Measurements from ENCODE around the gene VPS4A.
A peak's percentile ranks its signal among the peaks of the same experiment; 100 is the strongest.

The VPS4A gene

DNA sequence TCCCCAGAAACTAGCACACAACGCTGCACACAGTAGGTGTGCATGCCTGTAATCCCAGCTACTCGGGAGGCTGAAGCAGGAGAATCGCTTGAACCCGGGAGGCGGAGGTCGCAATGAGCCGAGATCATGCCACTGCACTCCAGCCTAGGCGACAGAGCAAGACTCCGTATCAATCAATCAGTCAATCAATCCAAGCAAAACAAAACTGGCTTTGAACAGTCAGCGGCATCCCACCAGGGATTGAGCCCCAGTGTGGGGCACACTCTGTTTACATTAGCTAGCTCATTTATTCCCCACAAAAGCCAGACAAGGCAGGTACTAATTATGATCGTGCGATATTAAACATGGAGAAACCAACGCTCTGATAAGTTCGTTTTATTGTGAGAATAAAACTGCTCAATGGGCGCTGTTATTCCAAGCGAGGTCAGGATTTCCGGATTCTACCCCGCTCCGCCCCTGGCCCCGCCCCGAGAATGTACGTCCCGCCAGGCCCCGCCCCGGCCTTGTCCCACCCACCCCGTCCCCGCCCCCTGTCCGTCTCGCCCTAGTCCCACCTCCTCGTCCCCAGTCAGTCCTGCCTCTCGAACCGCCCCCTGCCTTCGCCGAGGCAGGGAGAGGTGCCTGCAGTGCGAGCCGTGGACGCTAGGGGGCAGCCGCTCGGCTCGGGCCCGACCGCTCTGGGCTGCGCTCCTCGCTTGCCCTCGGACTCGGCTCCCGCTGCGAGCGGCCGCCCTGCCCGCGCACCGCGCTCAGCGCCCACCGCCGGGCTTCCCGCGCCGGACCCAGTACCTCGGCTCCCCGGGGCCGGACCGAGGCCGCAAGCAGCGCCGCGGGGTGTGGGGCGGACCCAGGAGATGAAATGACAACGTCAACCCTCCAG, at the start of gene VPS4A:
VPS4A (plus strand) TSS at position 698 of the 880 bp plus-strand sequence; CDS start at position 860, 162 bp downstream.
- TF ChIP-seq, protein P1, sequence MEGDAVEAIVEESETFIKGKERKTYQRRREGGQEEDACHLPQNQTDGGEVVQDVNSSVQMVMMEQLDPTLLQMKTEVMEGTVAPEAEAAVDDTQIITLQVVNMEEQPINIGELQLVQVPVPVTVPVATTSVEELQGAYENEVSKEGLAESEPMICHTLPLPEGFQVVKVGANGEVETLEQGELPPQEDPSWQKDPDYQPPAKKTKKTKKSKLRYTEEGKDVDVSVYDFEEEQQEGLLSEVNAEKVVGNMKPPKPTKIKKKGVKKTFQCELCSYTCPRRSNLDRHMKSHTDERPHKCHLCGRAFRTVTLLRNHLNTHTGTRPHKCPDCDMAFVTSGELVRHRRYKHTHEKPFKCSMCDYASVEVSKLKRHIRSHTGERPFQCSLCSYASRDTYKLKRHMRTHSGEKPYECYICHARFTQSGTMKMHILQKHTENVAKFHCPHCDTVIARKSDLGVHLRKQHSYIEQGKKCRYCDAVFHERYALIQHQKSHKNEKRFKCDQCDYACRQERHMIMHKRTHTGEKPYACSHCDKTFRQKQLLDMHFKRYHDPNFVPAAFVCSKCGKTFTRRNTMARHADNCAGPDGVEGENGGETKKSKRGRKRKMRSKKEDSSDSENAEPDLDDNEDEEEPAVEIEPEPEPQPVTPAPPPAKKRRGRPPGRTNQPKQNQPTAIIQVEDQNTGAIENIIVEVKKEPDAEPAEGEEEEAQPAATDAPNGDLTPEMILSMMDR (IDR thresholded peaks at IDR 0.05; ENCODE audit: borderline replicate concordance, insufficient read depth, low read depth, low read length): peak; percentile 98
- H3K4me3 ChIP-seq (ENCODE audit: low read depth, low read length): peak within 1 kb of the TSS; percentile 57

DNA sequence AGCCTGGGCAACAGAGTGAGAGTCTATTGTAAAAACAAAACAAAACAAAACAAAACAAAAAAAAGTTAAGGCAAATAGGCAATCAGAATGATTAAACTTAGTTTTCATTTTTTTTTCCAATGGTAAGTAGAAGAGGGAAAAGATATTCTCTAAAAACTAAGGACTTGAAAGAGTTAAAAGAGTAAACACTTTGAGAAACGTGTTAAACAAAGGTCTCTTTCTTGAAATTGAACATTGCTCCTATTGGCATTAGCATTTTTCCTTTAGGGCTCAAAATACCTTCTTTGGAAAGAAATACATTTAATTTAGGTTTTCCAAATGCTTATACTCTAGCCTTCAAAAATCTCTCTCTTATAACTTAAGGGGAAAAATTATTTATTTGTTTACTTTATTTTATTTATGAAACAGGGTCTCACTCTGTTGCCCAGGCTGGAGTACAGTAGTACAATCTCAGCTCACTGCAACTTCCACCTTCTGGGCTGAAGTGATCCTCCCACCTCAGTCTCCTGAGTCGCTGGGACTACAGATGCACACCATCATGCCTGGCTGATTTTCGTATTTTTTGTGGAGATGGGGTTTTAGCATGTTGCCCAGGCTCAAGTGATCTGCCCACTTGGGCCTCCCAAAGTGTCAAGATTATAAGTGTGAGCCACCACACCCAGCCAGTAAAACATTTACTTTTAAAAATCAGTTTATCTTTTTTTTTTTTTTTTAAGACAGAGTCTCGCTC, 44.7 kb upstream of the VPS4A start:
- TF ChIP-seq, protein P1 (IDR thresholded peaks at IDR 0.05; ENCODE audit: borderline replicate concordance, insufficient read depth, low read depth, low read length): no peak

DNA sequence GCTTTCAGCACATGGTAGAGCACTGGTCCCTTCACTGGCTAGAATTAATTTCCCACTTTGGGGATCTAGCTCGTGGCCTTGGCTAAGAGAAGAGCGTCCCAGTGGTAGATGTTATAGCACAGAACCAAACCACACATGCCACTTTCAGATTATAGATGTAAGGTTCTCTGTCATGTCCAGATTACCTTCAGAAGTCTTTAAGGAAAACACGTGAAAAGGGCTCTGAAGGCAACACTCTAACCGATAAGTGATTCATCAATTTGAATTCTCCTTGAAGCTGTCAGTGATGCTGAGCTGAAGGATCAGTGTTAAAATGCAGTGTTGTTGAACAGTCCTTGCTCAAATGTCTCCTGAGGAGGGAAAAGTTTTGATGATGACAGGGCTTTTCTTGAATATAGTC, 43.5 kb upstream of the VPS4A start:
- H3K4me3 ChIP-seq (ENCODE audit: low read depth, low read length): no peak overlapping the region
- TF ChIP-seq, protein P1 (IDR thresholded peaks at IDR 0.05; ENCODE audit: borderline replicate concordance, insufficient read depth, low read depth, low read length): no peak

More for the DNA sequence above, 44.7 kb upstream of the VPS4A start:
- no peak overlapping the region for H3K4me3 ChIP-seq (ENCODE audit: low read depth, low read length)

DNA sequence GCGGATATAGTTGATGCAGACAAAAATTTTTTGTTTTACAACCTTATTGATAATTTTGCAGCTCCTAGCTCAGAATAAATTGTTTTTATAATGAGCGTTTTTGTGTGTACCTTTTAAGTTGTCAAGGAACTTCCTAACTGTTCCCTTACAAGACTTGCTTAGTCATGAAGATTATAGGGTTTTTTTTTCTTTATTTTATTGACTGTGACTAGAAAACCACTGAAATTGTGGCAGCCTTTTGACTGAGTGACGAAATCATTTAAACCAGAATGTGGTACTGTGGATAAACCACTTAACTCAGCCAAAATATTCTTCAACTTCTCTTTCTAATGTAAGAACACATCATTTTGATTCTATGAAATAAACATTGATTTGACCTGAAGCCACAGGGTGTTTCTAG, 40.8 kb upstream of the VPS4A start:
- TF ChIP-seq, protein P1 (IDR thresholded peaks at IDR 0.05; ENCODE audit: borderline replicate concordance, insufficient read depth, low read depth, low read length): no peak
- H3K4me3 ChIP-seq (ENCODE audit: low read depth, low read length): no peak overlapping the region

DNA sequence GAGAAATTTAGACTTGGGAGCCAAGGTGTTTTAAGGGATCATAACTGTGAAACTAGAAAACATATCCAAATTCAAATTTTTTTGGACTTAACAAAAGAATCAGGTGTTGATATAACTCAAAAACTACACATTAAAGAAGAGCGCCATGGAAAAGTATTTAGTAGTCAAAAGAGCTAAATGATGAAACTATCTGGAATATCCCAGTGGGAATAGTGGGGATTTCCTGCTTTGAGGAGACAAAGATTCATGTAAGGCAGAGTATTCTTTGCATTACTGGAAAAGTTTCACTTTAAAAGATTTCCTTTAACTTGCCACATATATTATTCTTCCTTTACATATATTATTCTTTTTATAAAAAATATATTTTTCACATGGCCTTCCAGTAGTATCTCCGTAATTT, 40.3 kb upstream of the VPS4A start:
- TF ChIP-seq, protein P1 (IDR thresholded peaks at IDR 0.05; ENCODE audit: borderline replicate concordance, insufficient read depth, low read depth, low read length): no peak
- H3K4me3 ChIP-seq (ENCODE audit: low read depth, low read length): no peak overlapping the region

DNA sequence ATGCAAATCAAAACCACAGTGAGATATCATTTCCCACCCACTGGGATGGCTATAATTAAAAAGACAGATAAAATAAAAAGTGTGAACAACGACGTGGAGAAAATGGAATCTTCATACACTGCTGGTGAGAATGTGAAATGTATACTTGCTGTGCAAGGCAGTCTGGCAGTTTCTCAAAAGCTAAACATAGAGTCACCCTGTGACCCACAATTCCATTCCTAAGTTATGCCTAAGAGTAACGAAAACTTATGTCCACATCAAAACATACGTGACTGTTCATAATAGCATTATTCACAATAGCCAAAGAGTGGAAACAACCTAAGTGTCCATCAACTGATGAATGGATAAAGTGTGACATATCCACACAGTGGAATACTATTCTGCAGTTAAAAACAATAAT, 38.1 kb upstream of the VPS4A start:
- H3K4me3 ChIP-seq (ENCODE audit: low read depth, low read length): no peak overlapping the region
- TF ChIP-seq, protein P1 (IDR thresholded peaks at IDR 0.05; ENCODE audit: borderline replicate concordance, insufficient read depth, low read depth, low read length): no peak
